H1 (cell line): ENCODE measurements around the gene POLA1. TPM values are rescaled to one million over a fixed set of nuclear protein-coding genes. Genes with fewer than 3 reads are reported as not detected.

ENCODE experiments used
- CTCF ChIA-PET: fragments of 300-600 bp; sonication (Branson Sonifier 250); formaldehyde crosslinking; loops from one replicate; lab custom pipeline; 2021; ENCODE audit not compliant: partially characterized antibody; lab: Charles Lee
- POLR2A ChIA-PET: fragments of 300-600 bp; sonication (Branson Sonifier 250); formaldehyde crosslinking; loops from one replicate; lab custom pipeline; 2021; ENCODE audit warnings: inconsistent platforms; ENCODE audit not compliant: partially characterized antibody; lab: Charles Lee
- DNase-seq, 2 experiments: peaks; one replicate each; pipeline versions ENCODE4 v3.0.0 to v3.0.0-alpha.2; 2010 to 2022; ENCODE audit warnings: low spot score in 2 of 2, low read depth in 1 of 2, mixed read lengths in 1 of 2
- FAIRE-seq: peaks from 2 replicates; lab custom pipeline; 2011; peaks lifted over from hg19 to GRCh38; lab: Jason Lieb, UNC
- H2AFZ ChIP-seq: 2 replicates; pipeline ENCODE4 v1.8.1; 2012; ENCODE audit warnings: low read length, inconsistent platforms
- H2AK5ac ChIP-seq: 2 replicates; pipeline ENCODE4 v1.6.1; 2013; ENCODE audit warnings: low read depth, low read length
- H2BK120ac ChIP-seq: replicated peaks from 2 replicates; pipeline ENCODE3; 2013; ENCODE audit warnings: low read depth, low read length, inconsistent platforms
- H2BK12ac ChIP-seq: 2 replicates; pipeline ENCODE4 v1.6.1; 2013; ENCODE audit warnings: low read depth, low read length
- H2BK15ac ChIP-seq: 2 replicates; pipeline ENCODE4 v1.6.1; 2013; ENCODE audit warnings: low read length
- H2BK20ac ChIP-seq: 2 replicates; pipeline ENCODE4 v1.6.1; 2013; ENCODE audit warnings: low read length
- H2BK5ac ChIP-seq: 2 replicates; pipeline ENCODE4 v1.6.1; 2013; ENCODE audit warnings: low read depth, low read length
- H3K14ac ChIP-seq: 2 replicates; pipeline ENCODE4 v1.6.1; 2013; ENCODE audit warnings: inconsistent platforms; ENCODE audit not compliant: insufficient read length
- H3K18ac ChIP-seq: 2 replicates; pipeline ENCODE4 v1.6.1; 2013; ENCODE audit warnings: low read length; ENCODE audit errors: extremely low read depth
- H3K23ac ChIP-seq: 2 replicates; pipeline ENCODE4 v1.6.1; 2013; ENCODE audit warnings: inconsistent platforms; ENCODE audit not compliant: insufficient read length
- H3K23me2 ChIP-seq: 2 replicates; pipeline ENCODE4 v1.6.1; 2013; ENCODE audit warnings: low read depth, low read length
- H3K27ac ChIP-seq: 2 replicates; pipeline ENCODE4 v1.6.1; 2011; ENCODE audit warnings: low read depth, low read length, inconsistent platforms
- H3K27me3 ChIP-seq, 4 experiments: replicated peaks in 1 of 4; 1 replicate in 1 of 4; 2 replicates in 3 of 4; pipeline versions ENCODE4 v1.6.1 to v1.8.1; 2011 to 2013; ENCODE audit warnings: low read length in 3 of 4, mild to moderate bottlenecking in 3 of 4, inconsistent platforms in 2 of 4, mixed read lengths in 2 of 4, moderate library complexity in 1 of 4; ENCODE audit not compliant: control insufficient read depth in 3 of 4, insufficient read depth in 3 of 4; ENCODE audit errors: extremely low read depth in 1 of 4
- H3K36me3 ChIP-seq, 4 experiments: 2 replicates each; pipeline versions ENCODE4 v1.6.1 to v1.8.1; 2011 to 2013; ENCODE audit warnings: mild to moderate bottlenecking in 4 of 4, low read length in 3 of 4, moderate library complexity in 2 of 4, control low read depth in 1 of 4, inconsistent platforms in 1 of 4; ENCODE audit not compliant: insufficient read depth in 4 of 4, control insufficient read depth in 2 of 4
- H3K4ac ChIP-seq: replicated peaks from 2 replicates; pipeline ENCODE3; 2013; ENCODE audit warnings: low read length, low read depth, mixed read lengths, inconsistent platforms; ENCODE audit not compliant: insufficient read length
- H3K4me1 ChIP-seq, 4 experiments: replicated peaks in 1 of 4; 1 replicate in 1 of 4; 2 replicates in 3 of 4; pipeline versions ENCODE4 v1.6.1 to v1.8.1; 2011 to 2013; ENCODE audit warnings: low read length in 3 of 4, inconsistent platforms in 2 of 4, mixed read lengths in 1 of 4; ENCODE audit not compliant: insufficient read depth in 4 of 4, control insufficient read depth in 3 of 4
- H3K4me2 ChIP-seq, 2 experiments: 2 replicates each; pipeline versions ENCODE4 v1.6.1 to v1.8.1; 2011 to 2013; ENCODE audit warnings: low read depth in 2 of 2, low read length in 2 of 2, control low read depth in 1 of 2, inconsistent platforms in 1 of 2, mild to moderate bottlenecking in 1 of 2; ENCODE audit not compliant: insufficient read depth in 1 of 2
- H3K4me3 ChIP-seq, 4 experiments: fragments of 200-600, 300-600 bp in 1 of 4; sonication (generic), shearing (Covaris generic), sonication (Bioruptor Twin) in 1 of 4; 2 replicates each; pipeline versions ENCODE4 v1.5.1 to v1.8.1; 2011 to 2016; ENCODE audit warnings: low read length in 4 of 4, low read depth in 3 of 4, control low read depth in 2 of 4, inconsistent platforms in 2 of 4, mild to moderate bottlenecking in 2 of 4, mixed read lengths in 1 of 4, moderate library complexity in 1 of 4; ENCODE audit not compliant: insufficient read depth in 2 of 4; ENCODE audit errors: extremely low read depth in 1 of 4
- H3K56ac ChIP-seq: replicated peaks from 2 replicates; pipeline ENCODE3; 2013; ENCODE audit warnings: low read depth, mild to moderate bottlenecking, mixed read lengths, low read length, inconsistent platforms; ENCODE audit not compliant: insufficient read length
- H3K79me1 ChIP-seq: 2 replicates; pipeline ENCODE4 v1.6.1; 2013; ENCODE audit warnings: low read depth, low read length, control low read depth
- H3K79me2 ChIP-seq, 2 experiments: 2 replicates each; pipeline versions ENCODE4 v1.6.1 to v1.8.1; 2012 to 2013; ENCODE audit warnings: low read length in 2 of 2, mild to moderate bottlenecking in 2 of 2, inconsistent platforms in 1 of 2; ENCODE audit not compliant: insufficient read depth in 2 of 2, control insufficient read depth in 1 of 2
- H3K9ac ChIP-seq, 4 experiments: replicated peaks in 1 of 4; 1 replicate in 1 of 4; 2 replicates in 3 of 4; pipeline versions ENCODE4 v1.6.1 to v1.8.1; 2011 to 2013; ENCODE audit warnings: low read depth in 3 of 4, low read length in 3 of 4, control low read depth in 2 of 4, mild to moderate bottlenecking in 2 of 4, moderate library complexity in 2 of 4, inconsistent platforms in 1 of 4; ENCODE audit errors: extremely low read depth in 1 of 4
- H3K9me3 ChIP-seq, 2 experiments: 2 replicates each; pipeline versions ENCODE4 v1.6.1 to v1.8.1; 2012 to 2013; ENCODE audit warnings: mild to moderate bottlenecking in 2 of 2, moderate library complexity in 2 of 2, control low read depth in 1 of 2, inconsistent platforms in 1 of 2, low read depth in 1 of 2, low read length in 1 of 2, mixed read lengths in 1 of 2; ENCODE audit not compliant: insufficient read depth in 2 of 2
- H4K20me1 ChIP-seq, 2 experiments: replicated peaks in 1 of 2; 2 replicates each; pipeline versions ENCODE3 to v1.8.1; 2011 to 2013; ENCODE audit warnings: inconsistent platforms in 2 of 2, low read length in 2 of 2, mild to moderate bottlenecking in 1 of 2; ENCODE audit not compliant: insufficient read depth in 2 of 2, control insufficient read depth in 1 of 2
- H4K5ac ChIP-seq: 2 replicates; pipeline ENCODE4 v1.6.1; 2013; ENCODE audit warnings: low read length, low read depth, mixed read lengths, inconsistent platforms; ENCODE audit not compliant: insufficient read length
- H4K8ac ChIP-seq: 2 replicates; pipeline ENCODE4 v1.8.0; 2013; ENCODE audit warnings: mild to moderate bottlenecking, moderate library complexity, low read length, inconsistent platforms; ENCODE audit not compliant: insufficient read depth; ENCODE audit errors: extremely low read depth
- H4K91ac ChIP-seq: replicated peaks from 2 replicates; pipeline ENCODE3; 2013; ENCODE audit warnings: low read length, mixed read lengths, inconsistent platforms; ENCODE audit not compliant: insufficient read length
- SIN3A ChIP-seq, 2 experiments: IDR thresholded peaks in 1 of 2; conservative IDR thresholded peaks in 1 of 2; 2 replicates each; pipeline ENCODE4 v1.6.1; 2011 to 2012; ENCODE audit warnings: low read length in 2 of 2, improper control_type of control experiment in 1 of 2, low read depth in 1 of 2, mild to moderate bottlenecking in 1 of 2
- SIRT6 ChIP-seq: IDR thresholded peaks from one replicate; pipeline ENCODE4 v1.7.1; 2012; ENCODE audit warnings: low read length, inconsistent platforms
- TAF1 ChIP-seq: IDR thresholded peaks from 2 replicates; pipeline ENCODE4 v1.6.1; 2011; ENCODE audit warnings: mild to moderate bottlenecking, low read depth, low read length
- TEAD4 ChIP-seq: IDR thresholded peaks from 2 replicates; pipeline ENCODE4 v1.6.1; 2012; ENCODE audit warnings: low read depth, low read length, inconsistent platforms, mixed read lengths
- WGBS, 2 experiments: shearing (Covaris generic) in 1 of 2; methylation state at CpG; one replicate each; pipeline versions ENCODE4 v1.1.6 to v1.1.7; 2013 to 2015; ENCODE audit warnings: low lambda C conversion rate in 2 of 2, mixed read lengths in 2 of 2, inconsistent platforms in 1 of 2, low coverage in 1 of 2, missing lambda C conversion rate in 1 of 2; ENCODE audit not compliant: insufficient replicate concordance in 2 of 2, insufficient coverage in 1 of 2, insufficient read length in 1 of 2; ENCODE audit errors: extremely low coverage in 1 of 2, missing lambda C conversion rate in 1 of 2; 5-methylcytosine and 5-hydroxymethylcytosine counted together
- polyA plus RNA-seq, 7 experiments: library from polyadenylated mRNA; depleted of rRNA in 3 of 7; stranded (reverse) in 5 of 7; unstranded in 2 of 7; fragments of >200 nt in 5 of 7; fragments of 200-250 nt in 2 of 7; gene quantifications; 1 replicate in 5 of 7; 2 replicates in 1 of 7; 4 replicates in 1 of 7; pipeline versions ENCODE4 v1.2.1 to v1.2.3, GENCODE V29; 2011 to 2013; ENCODE audit warnings: missing spikeins in 2 of 7, mixed read lengths in 2 of 7
- total RNA-seq: library from RNA; stranded (reverse); fragmentation: NEBNext Ultra II Directional; extraction: Animal tissue kit (Norgen Biotek cat#: 25700); gene quantifications from 2 replicates; pipeline ENCODE4 v1.2.1, GENCODE V29; 2021

Gene POLA1
- total and polyA plus RNA-seq, 2 of the 8 experiments (the other 6 are each of a cell fraction or from before 2014, with no cell fraction given), result 5.6 to 34.9 TPM

GRCh38 chrX:25004040-25004439 is 310.3 kb downstream of the POLA1 start:
- Histone ChIP-seq H4K5ac (no peak overlapping the region), H2BK15ac (no peak overlapping the region), H3K79me2 (no peaks in the 10 kb centered on the region), H3K27me3 (peaks cover 59 to 86% (median 79%) of the 10 kb centered on the region in 4 experiments), H4K20me1 (peaks cover 2 to 4% of the 10 kb centered on the region in 2 experiments)
- no peak for DNase-seq
- WGBS, 2 experiments, result 12% methylated on average over 9 of the region's 10 CpGs; no CpG with 5 or more reads in 1 of the 2 experiments
- CTCF ChIA-PET, result interaction anchor here (1.2 kb wide), 1 partner anchor 18 kb away, joined by 3 read pairs; no protein-coding TSS in a partner anchor
- TF ChIP-seq TAF1 (no peak), TEAD4 (no peak), SIN3A (conservative IDR thresholded peaks at IDR 0.05 in 1 of 2, IDR thresholded peaks at IDR 0.05 in 1 of 2; ENCODE audit: low read depth in 1 of 2, low read length in 2 of 2) (no peak), SIRT6 (no peak)
- TF ChIP-seq, all 59 proteins: peak for 0
- Histone ChIP-seq H3K79me1 (no peaks in the 10 kb centered on the region), H2BK12ac (no peak overlapping the region), H4K91ac (no peak overlapping the region), H2AFZ (no peak overlapping the region), H4K8ac (no peak overlapping the region), H2BK5ac (no peak overlapping the region), H3K27ac (no peak overlapping the region), H3K4ac (no peak overlapping the region), H3K56ac (no peak overlapping the region), H2AK5ac (no peak overlapping the region), H3K9ac (no peak overlapping the region), H3K23me2 (peaks cover 8% of the 10 kb centered on the region; the same call in 1 of the 2 replicates), H2BK120ac (no peak overlapping the region), H3K36me3 (peaks cover 0 to 11% (median 0%) of the 10 kb centered on the region in 4 experiments; a peak in 2 of 8 replicates), H3K4me1 (peaks cover 0 to 16% (median 10%) of the 10 kb centered on the region in 4 experiments; a peak in 6 of 7 replicates), H3K14ac (no peak overlapping the region), H3K23ac (no peak overlapping the region), H2BK20ac (no peak overlapping the region), H3K9me3 (no peaks in the 10 kb centered on the region), H3K4me2 (peak overlapping the region; percentile 65 to 70), H3K18ac (no peak overlapping the region), H3K4me3 (peak overlapping the region in 2 of 4 experiments; percentile 4 to 51; a peak in 2 of 8 replicates)
- POLR2A ChIA-PET, result no interaction called here
- FAIRE-seq, result no peak
